GM21381 (cell line): Measurements from ENCODE around the gene AKAP6.

Source experiments
- ATAC-seq: cut with Tn5 transposase; IDR thresholded peaks from one replicate; pipeline ENCODE4 v1.9.1; 2021; ENCODE audit warnings: mild to moderate bottlenecking, moderate library complexity; ENCODE audit not compliant: unreplicated experiment

Gene AKAP6

DNA sequence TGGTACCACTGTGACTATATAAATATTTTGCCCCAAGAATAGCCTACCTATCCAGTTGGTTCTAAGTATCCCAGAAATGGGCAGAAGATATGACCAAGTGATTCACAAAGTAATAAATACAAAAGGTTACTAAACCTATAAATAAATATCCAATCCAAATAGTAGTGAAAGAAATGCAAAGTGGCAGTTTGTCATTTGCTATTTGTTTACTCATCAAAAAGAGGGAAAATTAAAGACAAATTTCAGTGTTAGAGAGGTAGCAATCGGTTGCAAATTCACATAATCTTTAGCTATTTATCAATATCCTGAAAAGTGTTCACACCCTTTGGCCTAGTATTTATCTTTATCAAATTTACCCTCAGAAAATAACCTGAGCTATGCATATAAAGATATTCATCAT, 473.2 kb downstream of the AKAP6 start:
- ATAC-seq: no peak

DNA sequence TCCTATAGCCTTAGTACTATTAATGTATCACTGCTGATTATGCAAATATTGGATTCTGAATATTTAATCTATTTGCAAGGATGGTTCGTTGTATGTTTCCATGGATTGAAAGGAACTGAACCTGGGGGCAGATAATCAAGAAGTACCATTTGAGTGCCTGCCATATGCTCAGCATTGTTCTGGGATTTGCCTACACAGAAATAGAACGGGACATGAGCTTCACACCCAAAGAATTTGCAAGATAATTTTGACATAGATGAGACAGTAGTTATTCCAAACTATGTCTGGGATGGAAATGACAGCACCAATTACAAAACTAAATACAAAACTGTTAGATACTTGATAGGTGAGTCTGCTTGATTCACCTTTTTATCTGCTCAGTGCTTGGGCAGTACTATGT, 476.9 kb downstream of the AKAP6 start:
- no peak for ATAC-seq

GRCh38 chr14:32808644-32809043, 479.5 kb downstream of the AKAP6 start:
- ATAC-seq: no peak

DNA sequence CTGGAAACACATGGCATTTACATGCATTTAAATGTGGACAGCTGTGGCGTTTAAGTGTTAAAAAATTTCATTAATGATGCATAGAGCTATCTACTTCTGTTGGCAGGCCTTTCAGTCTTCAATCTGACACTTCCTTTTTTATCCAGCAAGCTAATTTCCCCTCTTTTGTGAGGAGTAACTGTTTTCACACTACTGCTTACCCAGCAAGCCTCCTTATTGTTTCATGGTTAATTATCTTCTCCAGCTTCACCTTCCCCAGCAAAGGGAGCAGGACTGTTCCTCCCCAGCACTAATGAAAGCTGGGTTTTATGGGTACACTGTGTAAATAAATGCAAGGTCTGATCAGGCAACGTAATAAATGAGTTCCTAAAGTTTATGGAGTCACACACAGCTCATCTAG, 480.2 kb downstream of the AKAP6 start:
- ATAC-seq: no peak

GRCh38 chr14:32813401-32813800, 484.3 kb downstream of the AKAP6 start:
- ATAC-seq: no peak

DNA sequence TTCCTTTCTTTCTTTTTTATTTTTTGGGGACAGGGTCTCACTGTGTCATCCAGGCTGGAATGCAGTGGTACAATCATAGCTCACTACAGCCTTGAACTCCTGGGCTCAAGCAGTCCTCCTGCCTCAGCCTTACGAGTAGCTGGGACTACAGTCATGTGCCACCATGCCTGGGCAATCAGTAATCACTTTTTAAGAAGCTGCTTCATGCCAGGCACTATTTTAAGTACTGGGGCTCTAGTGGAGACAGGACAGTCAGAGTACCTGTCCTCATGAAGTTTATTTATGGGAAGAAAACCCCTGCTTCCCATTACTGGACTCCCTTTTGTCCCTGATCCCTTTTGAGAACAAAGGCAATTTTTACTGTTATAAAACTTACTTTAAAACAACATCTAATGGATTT, 485.6 kb downstream of the AKAP6 start:
- ATAC-seq: no peak

- ATAC-seq: no peak
Measured at GRCh38 chr14:32816588-32816987, 487.5 kb downstream of the AKAP6 start.

GRCh38 chr14:32817780-32818179, 488.7 kb downstream of the AKAP6 start:
- ATAC-seq: no peak

DNA sequence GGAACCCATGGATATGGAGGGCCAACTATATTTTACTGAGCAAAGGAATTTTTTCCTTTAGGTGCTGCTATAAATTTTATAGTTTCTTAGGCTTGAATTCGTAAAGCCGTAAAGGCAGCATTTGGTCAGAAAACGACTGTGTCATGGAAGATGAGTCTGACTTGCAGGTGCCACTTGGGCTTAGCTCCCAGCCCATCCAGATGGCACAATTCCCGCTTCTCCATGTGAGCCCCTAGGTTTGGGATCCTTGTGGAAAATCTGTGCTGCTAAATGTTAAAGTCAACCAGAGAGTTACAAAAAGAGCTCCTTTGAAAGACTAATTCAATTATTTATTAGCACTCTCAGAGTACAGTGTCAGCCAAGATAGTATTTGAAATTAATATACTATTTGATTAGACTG, 489.5 kb downstream of the AKAP6 start:
- ATAC-seq: no peak

GRCh38 chr14:32820181-32820580, 491.1 kb downstream of the AKAP6 start:
- ATAC-seq: no peak

DNA sequence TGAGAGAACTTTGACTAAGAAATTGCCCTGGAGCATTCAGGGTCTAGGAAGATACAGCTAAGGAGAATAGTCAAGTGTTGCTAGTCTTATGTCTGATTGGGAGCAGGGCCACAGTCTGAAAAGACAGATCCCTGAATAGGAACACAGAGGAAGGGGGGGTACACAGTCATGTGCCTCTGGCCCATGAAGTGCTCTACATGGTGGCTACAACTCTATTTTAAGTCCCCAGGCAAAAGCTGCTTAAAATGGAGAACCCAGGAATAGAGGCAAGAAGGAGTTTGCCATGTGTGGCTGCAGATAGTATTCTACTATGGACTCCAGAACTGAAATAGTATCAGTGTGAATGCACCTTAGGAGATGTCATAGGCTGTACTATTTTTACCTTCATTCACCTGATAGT, 491.6 kb downstream of the AKAP6 start:
- ATAC-seq: no peak

DNA sequence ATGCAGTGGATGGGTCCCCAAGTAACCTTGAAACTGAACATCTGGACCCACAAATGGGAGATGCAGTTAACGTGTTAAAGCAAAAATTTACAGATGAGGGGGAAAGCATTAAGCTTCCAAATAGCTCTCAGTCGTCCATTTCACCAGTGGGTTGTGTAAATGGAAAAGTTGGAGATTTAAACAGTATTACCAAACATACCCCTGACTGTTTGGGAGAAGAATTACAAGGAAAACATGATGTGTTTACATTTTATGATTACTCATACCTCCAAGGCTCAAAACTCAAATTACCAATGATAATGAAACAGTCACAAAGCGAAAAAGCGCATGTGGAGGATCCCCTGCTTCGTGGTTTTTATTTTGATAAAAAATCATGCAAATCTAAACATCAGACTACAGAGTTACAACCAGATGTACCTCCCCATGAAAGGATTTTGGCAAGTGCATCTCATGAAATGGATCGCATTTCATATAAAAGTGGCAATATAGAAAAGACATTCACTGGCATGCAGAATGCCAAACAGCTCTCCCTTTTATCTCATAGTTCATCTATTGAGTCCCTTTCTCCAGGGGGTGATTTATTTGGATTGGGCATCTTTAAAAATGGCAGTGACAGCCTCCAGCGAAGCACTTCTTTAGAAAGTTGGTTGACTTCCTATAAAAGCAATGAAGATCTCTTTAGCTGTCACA, 493.0 kb downstream of the AKAP6 start:
- ATAC-seq: no peak

DNA sequence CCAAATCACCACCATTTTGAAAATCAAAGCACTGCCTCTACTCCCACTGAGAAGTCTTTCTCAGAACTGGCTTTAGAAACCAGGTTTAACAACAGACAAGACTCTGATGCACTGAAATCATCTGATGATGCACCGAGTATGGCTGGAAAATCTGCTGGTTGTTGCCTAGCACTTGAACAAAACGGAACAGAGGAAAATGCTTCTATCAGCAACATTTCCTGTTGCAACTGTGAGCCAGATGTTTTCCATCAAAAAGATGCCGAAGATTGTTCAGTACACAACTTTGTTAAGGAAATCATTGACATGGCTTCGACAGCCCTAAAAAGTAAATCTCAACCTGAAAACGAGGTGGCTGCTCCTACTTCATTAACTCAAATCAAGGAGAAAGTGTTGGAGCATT, 494.6 kb downstream of the AKAP6 start:
- ATAC-seq: no peak

- ATAC-seq: no peak
Measured at GRCh38 chr14:32824195-32824594, 495.1 kb downstream of the AKAP6 start.

DNA sequence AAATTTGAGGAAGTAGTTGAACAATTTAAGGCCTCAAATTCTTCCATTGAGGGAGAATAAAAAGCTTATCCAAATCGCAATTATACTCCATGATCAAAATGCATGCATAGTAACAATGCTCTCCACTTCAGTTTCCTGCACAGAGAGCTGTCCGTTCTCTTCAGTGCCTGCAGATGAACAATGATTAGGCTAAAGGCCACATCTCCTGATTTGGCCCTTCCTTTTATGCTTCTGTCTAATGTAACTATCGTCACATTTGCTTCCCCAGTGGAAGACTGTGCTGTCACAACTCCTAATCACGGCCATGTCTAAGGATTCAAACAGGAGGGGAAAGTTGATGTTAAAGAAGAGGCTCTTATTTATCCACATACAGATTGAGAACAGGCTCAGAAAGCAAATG, 496.0 kb downstream of the AKAP6 start:
- ATAC-seq: no peak

- no peak for ATAC-seq
Measured at GRCh38 chr14:32826404-32827082, 497.4 kb downstream of the AKAP6 start.

GRCh38 chr14:32827514-32827913, 498.4 kb downstream of the AKAP6 start:
- ATAC-seq: no peak

DNA sequence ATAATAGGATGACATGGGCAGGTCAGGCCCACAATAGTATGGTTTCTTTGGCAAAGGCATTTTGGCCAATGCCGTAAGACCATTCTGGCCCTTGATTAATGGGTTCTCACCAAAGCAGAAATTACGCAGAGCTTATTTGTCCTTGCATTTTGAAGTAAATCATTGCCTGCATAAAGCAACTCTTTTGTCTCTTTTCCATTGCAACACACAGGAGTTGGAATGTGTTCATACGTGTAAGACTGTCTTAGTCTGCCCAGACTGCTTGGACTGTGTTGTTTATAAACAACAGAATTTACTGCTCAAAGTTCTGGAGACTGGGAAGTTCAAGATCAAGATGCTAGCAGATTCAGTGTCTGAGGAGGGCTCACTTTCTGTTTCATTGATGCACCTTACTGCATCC, 506.8 kb downstream of the AKAP6 start:
- ATAC-seq: no peak

DNA sequence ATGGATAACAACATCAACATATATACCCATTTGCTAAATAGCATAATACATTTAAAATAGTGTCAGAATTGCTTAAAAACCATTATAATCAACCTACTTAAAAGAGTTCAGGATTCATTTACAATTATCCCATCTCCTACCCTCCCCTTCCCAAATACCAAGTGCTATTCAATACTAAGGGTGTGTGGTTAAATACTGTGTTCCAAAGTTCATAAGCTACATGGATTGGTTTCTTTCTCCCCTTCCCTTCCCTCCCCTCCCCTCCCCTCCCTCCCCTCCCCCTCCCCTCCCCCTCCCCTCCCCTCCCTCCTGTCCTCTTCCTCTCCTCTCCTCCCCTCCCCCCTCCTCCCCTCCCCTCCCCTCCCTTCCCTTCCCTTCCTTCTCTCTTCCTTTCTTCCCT, 512.6 kb downstream of the AKAP6 start:
- no peak for ATAC-seq

GRCh38 chr14:32846821-32847365, 517.8 kb downstream of the AKAP6 start:
- ATAC-seq: no peak

DNA sequence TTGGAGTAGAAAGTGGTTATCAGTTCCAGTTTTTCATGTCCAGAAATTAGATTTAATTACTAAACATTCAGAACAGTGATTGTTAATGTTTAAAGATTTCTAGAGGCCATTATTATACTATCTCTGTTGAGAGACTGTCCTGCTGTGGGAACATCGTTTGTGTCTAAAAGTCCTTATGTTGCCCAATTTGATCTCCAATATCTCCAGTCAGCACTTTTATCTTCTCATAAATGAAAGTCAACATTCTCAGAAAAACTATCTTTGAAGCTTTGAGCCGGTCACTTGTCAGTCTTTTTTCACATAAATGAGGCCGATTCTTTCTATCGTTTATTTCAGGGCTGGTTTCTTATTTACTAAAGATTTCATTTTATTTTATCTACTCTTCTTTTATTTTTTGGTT, 518.8 kb downstream of the AKAP6 start:
- no peak for ATAC-seq

DNA sequence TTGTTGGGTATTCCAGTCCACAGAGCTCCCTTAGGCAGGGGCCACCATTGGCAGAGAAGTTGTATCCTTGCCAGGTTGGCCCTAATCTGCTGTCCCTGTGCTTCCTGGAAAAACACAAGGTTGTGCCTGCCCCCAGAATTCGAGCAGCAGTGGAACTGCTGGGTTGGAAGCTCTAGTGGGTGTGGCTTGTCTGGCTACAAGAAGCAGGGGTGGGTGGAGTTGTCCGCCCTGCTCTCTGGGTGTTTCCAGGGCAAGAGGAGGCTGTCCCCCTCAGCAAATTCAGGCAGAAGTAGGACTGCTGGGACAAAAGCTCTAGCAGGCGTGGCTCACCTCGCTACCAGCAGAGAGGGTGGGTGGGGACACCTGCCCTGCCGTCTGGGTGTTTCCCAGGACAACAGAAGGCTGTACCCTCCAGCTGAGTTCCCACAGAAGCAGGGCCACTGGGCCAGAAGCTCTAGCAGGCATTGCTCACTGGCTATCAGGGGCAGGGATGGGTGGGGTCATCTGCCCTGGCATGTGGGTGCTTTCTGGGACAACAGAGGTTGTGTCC, 536.8 kb downstream of the AKAP6 start:
- no peak for ATAC-seq
